K562 (cell line): ENCODE data around the gene LIN9. TPM values are rescaled to one million over a fixed set of nuclear protein-coding genes. Genes with fewer than 3 reads are reported as not detected.
A peak's percentile ranks its signal among the peaks of the same experiment; 100 is the strongest.

Experiments used
- DMBX1 ChIP-seq: fragments of 250-450 bp; sonication (Bioruptor Pico); IDR thresholded peaks from 2 replicates; pipeline ENCODE4 v1.8.0; 2022; ENCODE audit warnings: inconsistent platforms, mild to moderate bottlenecking, moderate library complexity, borderline replicate concordance
- ESRRB ChIP-seq: fragments of 250-450 bp; sonication (Bioruptor Pico); IDR thresholded peaks from 2 replicates; pipeline ENCODE4 v1.5.0; 2020; ENCODE audit warnings: mild to moderate bottlenecking, moderate library complexity, borderline replicate concordance
- FOXM1 ChIP-seq, 2 experiments: fragments of 450-650 bp in 1 of 2; sonication (generic) in 1 of 2; formaldehyde crosslinking in 1 of 2; IDR thresholded peaks; 2 replicates each; pipeline versions ENCODE4 v1.6.1 to v1.9.0; 2017 to 2022; ENCODE audit warnings: low read depth in 2 of 2, mild to moderate bottlenecking in 2 of 2, missing genetic modification reagents in 1 of 2, moderate library complexity in 1 of 2
- FOXP1 ChIP-seq: sonication (generic); formaldehyde crosslinking; IDR thresholded peaks from 2 replicates; pipeline ENCODE4 v1.8.0; 2022; ENCODE audit warnings: mild to moderate bottlenecking, missing genetic modification reagents
- ILK ChIP-seq: fragments of 450-650 bp; IDR thresholded peaks from 2 replicates; pipeline ENCODE4 v1.6.1; 2016; ENCODE audit warnings: missing genetic modification characterization, low read depth, mild to moderate bottlenecking, missing compliant biosample characterization, moderate library complexity, borderline replicate concordance
- NFIX ChIP-seq: fragments of 250-450 bp; sonication (Bioruptor Pico); IDR thresholded peaks from 2 replicates; pipeline ENCODE4 v1.4.0; 2020; ENCODE audit warnings: low read depth, mild to moderate bottlenecking, moderate library complexity
- TEAD4 ChIP-seq, 2 experiments: sonication (generic) in 1 of 2; formaldehyde crosslinking in 1 of 2; IDR thresholded peaks; 2 replicates each; pipeline versions ENCODE4 v1.6.1 to v1.8.0; 2012 to 2022; ENCODE audit warnings: borderline replicate concordance in 1 of 2, inconsistent platforms in 1 of 2, low read length in 1 of 2, mild to moderate bottlenecking in 1 of 2, missing genetic modification reagents in 1 of 2
- ZNF354B ChIP-seq: fragments of 250-450 bp; sonication (Bioruptor Pico); IDR thresholded peaks from 2 replicates; pipeline ENCODE4 v1.4.0; 2020
- ZNF431 ChIP-seq: sonication (generic); formaldehyde crosslinking; IDR thresholded peaks from 2 replicates; pipeline ENCODE4 v1.8.0; 2022; ENCODE audit warnings: mild to moderate bottlenecking, missing genetic modification reagents
- ZNF589 ChIP-seq: fragments of 200-800 bp; sonication (Bioruptor generic); IDR thresholded peaks from 2 replicates; pipeline ENCODE4 v1.6.1; 2016; ENCODE audit warnings: low read depth, missing genetic modification characterization, missing compliant biosample characterization
- ZNF79 ChIP-seq: fragments of 250-450 bp; sonication (Bioruptor Pico); IDR thresholded peaks from 2 replicates; pipeline ENCODE4 v1.4.0; 2020; ENCODE audit warnings: low read depth, mild to moderate bottlenecking, moderate library complexity
- polyA plus RNA-seq, 8 experiments: library from polyadenylated mRNA; depleted of rRNA in 4 of 8; stranded (reverse) in 5 of 8; unstranded in 3 of 8; fragments of >200 nt; fragmentation: Nextera tagmentation in 2 of 8; fragmentation: Illumina TruSeq in 1 of 8; extraction: Ambion mirVana in 2 of 8; extraction: Trizol in 1 of 8; gene quantifications; 2 replicates each; pipeline versions ENCODE4 v1.2.1 to v1.2.3, GENCODE V29; 2011 to 2014; ENCODE audit warnings: inconsistent platforms in 1 of 8, missing spikeins in 1 of 8
- total RNA-seq, 7 experiments: library from RNA; depleted of rRNA in 6 of 7; stranded (reverse); fragments of >200 nt in 6 of 7; fragmentation: Illumina TruSeq in 2 of 7; extraction: Trizol in 2 of 7; gene quantifications; 2 replicates each; pipeline versions ENCODE4 v1.2.1 to v1.2.3, GENCODE V29; 2011 to 2021; ENCODE audit warnings: low replicate concordance in 1 of 7
- TF ChIP-seq, protein P1 (sequence below), 2 experiments: fragments of 450-650 bp; IDR thresholded peaks; 2 replicates each; pipeline ENCODE4 v1.6.1; 2016; ENCODE audit warnings: mild to moderate bottlenecking in 2 of 2, borderline replicate concordance in 1 of 2, low read depth in 1 of 2, moderate library complexity in 1 of 2

The LIN9 gene
- total and polyA plus RNA-seq, 9 of the 15 experiments (the other 6 are each of a cell fraction or from before 2014, with no cell fraction given), result 18.8 to 33.0 (median 25.5) TPM

DNA sequence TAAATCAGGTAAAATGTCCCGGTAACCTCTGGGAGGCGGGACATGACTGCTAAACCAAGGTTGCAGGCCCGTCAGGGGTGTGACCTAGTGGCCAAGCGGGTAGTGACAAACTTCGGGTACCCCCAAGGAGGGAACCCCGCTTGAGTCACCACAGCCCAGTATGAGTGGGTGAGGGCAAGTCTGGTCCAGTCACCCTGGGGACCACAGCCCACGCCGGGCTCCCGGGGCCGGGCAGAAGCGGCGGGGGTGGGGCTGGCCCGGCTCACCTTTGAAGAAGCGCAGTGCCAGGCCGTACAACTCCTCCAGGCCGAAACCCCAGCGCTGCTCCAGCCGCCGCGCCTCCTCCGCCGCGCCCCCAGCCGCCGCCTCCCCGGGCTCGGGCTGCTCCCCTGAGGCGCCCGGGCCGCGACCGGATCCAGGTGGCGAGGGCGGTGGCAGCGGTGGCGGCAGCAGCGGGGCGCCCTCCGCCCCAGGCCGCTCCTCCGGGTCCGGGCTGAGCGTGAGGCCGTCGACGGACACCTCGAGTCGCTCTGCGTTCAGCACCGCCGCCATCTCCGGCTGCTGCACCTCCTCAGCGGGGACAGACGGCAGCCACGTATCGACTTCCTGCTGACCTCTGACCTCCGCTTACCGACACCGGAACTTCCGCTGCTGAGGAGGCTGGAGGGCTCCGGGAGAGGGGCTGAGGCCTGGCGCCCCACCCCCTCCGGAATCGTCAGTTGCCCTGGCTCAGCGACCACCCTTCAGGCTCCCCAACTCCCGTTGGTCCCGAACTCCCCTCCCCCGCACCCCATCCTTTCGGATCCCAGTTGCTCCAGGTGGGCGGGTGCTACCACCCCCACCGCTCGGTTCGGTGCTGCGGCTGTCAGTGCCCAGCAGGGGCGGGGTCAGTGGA is 122.6 kb downstream of the LIN9 start, which contains the start of gene ACBD3 (continued):
- TF ChIP-seq TEAD4 (IDR thresholded peaks at IDR 0.05; ENCODE audit: low read length) (0 out of 2 replicates have a peak, but pooled peaks have one; percentile 6), TEAD4 (CRISPR knock-in tag; IDR thresholded peaks at IDR 0.05; ENCODE audit: borderline replicate concordance) (no peak), FOXP1 (no peak; the same call in 1 of the 2 replicates), ZNF431 (CRISPR knock-in tag) (no peak), FOXM1 (IDR thresholded peaks at IDR 0.05; ENCODE audit: low read depth) (no peak), FOXM1 (CRISPR knock-in tag; IDR thresholded peaks at IDR 0.05; ENCODE audit: low read depth) (peak; percentile 54; the same call in 1 of the 2 replicates), DMBX1 (CRISPR knock-in tag) (no peak), ZNF354B (CRISPR knock-in tag) (no peak), ZNF79 (CRISPR knock-in tag) (no peak), NFIX (CRISPR knock-in tag) (no peak), ZNF589 (CRISPR knock-in tag) (no peak), ILK (tag) (no peak), ESRRB (no peak)
- TF ChIP-seq, protein P1, sequence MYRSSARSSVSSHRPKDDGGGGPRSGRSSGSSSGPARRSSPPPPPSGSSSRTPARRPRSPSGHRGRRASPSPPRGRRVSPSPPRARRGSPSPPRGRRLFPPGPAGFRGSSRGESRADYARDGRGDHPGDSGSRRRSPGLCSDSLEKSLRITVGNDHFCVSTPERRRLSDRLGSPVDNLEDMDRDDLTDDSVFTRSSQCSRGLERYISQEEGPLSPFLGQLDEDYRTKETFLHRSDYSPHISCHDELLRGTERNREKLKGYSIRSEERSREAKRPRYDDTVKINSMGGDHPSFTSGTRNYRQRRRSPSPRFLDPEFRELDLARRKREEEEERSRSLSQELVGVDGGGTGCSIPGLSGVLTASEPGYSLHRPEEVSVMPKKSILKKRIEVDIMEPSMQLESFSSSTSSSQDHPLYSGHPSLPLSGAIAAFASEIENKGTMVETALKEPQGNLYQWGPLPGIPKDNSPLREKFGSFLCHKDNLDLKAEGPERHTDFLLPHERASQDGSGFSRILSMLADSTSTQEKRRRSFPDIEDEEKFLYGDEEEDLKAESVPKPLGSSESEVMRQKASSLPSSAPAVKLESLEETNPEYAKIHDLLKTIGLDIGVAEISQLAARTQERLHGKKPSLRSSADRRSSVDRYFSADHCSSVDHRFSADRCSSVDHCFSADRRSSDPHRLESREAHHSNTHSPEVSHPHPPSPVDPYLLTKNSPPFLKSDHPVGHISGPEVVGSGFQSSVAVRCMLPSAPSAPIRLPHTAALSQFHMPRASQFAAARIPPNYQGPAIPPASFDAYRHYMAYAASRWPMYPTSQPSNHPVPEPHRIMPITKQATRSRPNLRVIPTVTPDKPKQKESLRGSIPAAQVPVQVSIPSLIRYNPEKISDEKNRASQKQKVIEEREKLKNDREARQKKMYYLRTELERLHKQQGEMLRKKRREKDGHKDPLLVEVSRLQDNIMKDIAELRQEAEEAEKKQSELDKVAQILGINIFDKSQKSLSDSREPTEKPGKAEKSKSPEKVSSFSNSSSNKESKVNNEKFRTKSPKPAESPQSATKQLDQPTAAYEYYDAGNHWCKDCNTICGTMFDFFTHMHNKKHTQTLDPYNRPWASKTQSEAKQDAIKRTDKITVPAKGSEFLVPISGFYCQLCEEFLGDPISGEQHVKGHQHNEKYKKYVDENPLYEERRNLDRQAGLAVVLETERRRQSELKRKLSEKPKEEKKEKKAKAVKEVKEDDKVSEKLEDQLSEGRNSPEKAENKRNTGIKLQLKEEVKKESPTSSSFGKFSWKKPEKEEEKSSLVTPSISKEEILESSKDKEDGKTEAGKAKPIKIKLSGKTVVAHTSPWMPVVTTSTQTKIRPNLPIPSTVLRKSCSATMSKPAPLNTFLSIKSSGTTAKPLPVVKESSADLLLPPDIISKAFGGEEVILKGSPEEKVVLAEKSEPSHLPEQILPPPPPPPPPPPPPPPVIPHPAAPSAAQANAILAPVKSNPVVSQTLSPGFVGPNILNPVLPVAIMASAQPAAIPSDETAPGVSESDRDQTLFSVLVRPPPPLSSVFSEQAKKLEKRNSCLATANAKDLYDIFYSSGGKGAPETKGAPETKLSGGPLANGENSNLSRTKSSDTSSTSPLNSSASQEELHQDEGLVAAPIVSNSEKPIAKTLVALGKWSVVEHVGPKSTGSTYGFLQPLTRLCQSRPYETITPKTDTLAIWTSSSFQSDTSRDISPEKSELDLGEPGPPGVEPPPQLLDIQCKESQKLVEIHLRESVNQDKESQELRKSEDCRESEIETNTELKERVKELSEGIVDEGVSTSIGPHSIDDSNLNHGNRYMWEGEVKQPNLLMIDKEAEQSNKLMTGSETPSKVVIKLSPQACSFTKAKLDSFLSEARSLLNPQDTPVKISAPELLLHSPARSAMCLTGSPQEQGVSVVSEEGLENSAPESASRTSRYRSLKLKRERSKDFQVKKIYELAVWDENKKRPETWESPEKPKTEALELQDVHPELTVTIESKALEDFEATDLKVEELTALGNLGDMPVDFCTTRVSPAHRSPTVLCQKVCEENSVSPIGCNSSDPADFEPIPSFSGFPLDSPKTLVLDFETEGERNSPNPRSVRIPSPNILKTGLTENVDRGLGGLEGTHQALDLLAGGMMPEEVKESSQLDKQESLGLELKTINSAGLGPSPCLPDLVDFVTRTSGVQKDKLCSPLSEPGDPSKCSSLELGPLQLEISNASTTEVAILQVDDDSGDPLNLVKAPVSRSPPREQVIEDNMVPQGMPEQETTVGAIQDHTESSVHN (IDR thresholded peaks at IDR 0.05; ENCODE audit: borderline replicate concordance in 1 of 2, low read depth in 1 of 2), result 0 out of 4 replicates have a peak, but pooled peaks of 1 of the 2 experiments have one; percentile 26
